D721Med (cell line): ENCODE measurements around the gene DDRGK1.

Experiments
- DNase-seq: peaks from one replicate; pipeline ENCODE4 v3.0.0; 2011; ENCODE audit warnings: low spot score; ENCODE audit not compliant: insufficient read length
- FAIRE-seq: peaks from 2 replicates; lab custom pipeline; 2011; peaks lifted over from hg19 to GRCh38; lab: Jason Lieb, UNC
- CTCF ChIP-seq: IDR thresholded peaks from 2 replicates; pipeline ENCODE4 v1.5.1; 2012; ENCODE audit warnings: mild to moderate bottlenecking, control low read depth; ENCODE audit not compliant: insufficient read depth; ENCODE audit errors: missing control alignments

DDRGK1 gene

GRCh38 chr20:3146732-3147341, 57.6 kb downstream of the DDRGK1 start:
- no peak for FAIRE-seq
- no peak for DNase-seq
- TF ChIP-seq CTCF, result no peak

DNA sequence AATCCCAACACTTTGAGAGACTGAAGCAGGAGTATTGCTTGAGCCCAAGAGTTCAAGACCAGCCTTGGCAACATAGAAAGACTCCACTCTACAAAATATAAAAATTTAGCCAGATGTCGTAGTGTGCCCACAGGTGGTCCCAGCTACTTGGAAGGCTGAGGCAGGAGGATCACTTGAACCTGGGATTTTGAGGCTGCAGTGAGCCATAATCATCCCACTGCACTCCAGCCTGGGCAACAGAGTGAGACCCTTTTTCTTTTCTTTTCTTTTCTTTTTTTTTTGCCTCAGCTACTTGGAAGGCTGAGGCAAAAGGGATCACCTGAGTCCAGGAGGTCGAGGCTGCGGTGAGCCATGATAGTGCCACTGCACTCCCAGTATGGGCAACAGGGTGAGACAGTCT, 62.7 kb downstream of the DDRGK1 start:
- TF ChIP-seq CTCF, result no peak
- FAIRE-seq, result no peak
- no peak for DNase-seq
